Activated naive CD4-positive, alpha-beta T cell (primary cell): Measurements from ENCODE around the gene TBC1D25.

Experiments
- DNase-seq, 4 experiments: peaks; one replicate each; lab custom pipeline; 2025; lab: John Stamatoyannopoulos, UW

Gene TBC1D25

GRCh38 chrX:48539345-48540027, at the start of gene TBC1D25:
Gene TBC1D25, plus strand, starts transcription at chrX:48539714. Its CDS starts 84 bp downstream, at chrX:48539798.
- peak; percentile 79 to 93 (median 88) for DNase-seq

GRCh38 chrX:48489892-48490291, 49.6 kb upstream of the TBC1D25 start:
- no peak for DNase-seq

- no peak for DNase-seq
Observed at GRCh38 chrX:48490661-48491060, 48.9 kb upstream of the TBC1D25 start.

DNA sequence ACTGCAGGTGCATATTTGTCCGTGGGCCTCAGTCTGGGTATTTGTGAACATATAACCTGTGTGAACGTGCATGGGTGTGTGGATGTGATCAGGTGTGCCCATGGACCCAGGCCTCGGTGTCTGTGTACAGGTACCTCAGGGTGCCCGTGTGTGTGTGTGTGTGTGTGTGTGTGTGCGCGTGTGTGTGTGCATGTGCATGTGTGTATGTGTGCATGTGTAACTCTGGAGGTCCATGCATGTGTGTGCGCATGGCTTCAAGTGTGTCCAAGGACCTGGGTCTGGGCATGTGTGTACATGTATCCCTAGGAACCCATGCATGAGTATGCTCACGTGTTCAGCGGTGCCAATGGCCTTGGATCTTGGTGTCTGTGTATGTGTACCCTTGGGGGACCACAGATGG, 47.7 kb upstream of the TBC1D25 start:
- no peak for DNase-seq

GRCh38 chrX:48492293-48492910, 47.1 kb upstream of the TBC1D25 start:
- DNase-seq: no peak

DNA sequence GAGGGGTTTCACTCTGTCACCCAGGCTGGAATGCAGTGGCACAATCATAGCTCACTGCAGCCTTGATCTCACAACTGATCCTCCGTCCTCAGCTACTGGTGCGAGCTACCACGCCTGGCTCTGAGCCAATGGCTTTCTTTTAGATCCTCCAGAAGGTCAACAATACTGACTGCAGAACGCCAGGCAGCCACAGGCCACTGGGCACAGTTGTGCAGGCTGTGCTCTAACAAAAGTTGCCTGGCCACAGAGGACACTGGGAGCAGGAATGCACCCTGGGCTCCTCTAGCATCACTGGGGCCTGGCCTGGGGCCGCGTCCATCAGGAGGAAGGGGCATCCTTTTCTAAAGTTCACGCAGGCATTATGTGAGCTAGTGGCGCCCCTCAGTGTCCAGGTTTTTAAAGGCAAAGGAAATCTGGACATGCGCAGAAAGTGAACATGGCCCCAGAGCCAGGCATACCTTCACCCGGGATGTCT, 45.6 kb upstream of the TBC1D25 start:
- DNase-seq: no peak

DNA sequence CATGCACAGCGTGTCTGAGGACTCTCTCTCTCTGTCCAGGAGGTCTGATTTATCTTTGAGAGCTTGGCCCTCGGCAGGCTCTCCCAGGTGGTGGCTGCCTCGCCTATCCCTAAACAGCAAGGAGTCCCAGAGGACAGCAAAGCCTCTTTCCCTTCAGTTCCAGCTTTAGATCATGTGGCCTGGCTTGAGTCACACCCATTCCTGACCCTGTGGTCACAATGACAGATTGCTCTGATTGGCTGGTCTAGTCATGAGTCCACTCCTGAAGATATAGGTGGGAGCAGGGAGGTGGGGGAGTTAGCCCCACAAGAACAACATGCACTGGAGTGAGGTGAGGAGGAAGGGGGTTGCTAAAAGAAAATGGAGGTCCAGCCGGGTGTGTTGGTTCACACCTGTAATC, 42.9 kb upstream of the TBC1D25 start:
- no peak for DNase-seq

DNA sequence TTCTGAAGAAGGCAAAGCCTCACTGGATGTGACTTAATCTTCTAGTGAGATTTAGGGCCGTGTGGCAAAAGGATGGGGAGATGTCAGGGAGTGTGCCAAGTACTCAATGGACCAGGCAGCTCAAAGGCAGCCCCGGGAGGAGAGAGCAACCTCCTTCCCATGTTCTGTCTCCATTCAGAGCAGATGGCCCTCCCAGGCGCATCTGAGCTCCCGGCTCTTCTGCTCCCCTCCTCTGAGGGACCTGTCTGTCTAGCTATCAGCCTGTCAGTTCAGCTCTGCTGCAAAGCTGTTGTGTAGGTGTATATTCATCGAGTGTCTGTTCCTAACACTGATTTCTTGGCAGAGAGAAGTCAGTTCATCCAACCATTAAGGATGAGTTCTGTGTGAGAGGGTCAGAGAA, 41.6 kb upstream of the TBC1D25 start:
- DNase-seq: no peak

- no peak for DNase-seq
Observed at GRCh38 chrX:48498374-48498809, 41.1 kb upstream of the TBC1D25 start.

GRCh38 chrX:48504261-48504660, 35.3 kb upstream of the TBC1D25 start:
- no peak for DNase-seq

GRCh38 chrX:48505481-48505880, 34.0 kb upstream of the TBC1D25 start:
- no peak for DNase-seq

DNA sequence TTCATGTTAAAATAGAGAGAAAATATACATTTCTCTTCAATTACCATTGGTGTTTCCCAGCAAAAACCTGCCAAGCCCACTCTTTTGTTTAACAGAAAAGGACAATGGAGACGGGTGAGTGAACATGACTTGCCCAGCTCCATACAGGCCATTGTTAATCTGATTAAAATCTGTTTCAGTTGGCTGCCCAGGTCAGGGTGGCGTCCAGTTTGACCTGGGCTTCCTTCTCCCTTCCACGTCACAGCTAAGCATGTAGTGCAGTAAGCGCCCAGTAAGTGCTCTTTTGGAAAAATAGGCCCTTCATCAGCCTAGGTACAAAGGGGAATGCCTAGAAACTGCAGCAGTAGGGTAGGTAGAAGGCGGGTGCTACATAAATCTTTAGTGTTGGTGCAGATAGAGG, 32.3 kb upstream of the TBC1D25 start:
- no peak for DNase-seq

GRCh38 chrX:48508400-48509244, 30.9 kb upstream of the TBC1D25 start, which contains the start of gene PORCN:
Gene PORCN, plus strand, starts transcription at chrX:48508992. Its CDS starts 829 bp downstream, at chrX:48509821.
- peak; percentile 8 to 73 (median 40) for DNase-seq

GRCh38 chrX:48509245-48509590, 30.3 kb upstream of the TBC1D25 start:
- no peak for DNase-seq

DNA sequence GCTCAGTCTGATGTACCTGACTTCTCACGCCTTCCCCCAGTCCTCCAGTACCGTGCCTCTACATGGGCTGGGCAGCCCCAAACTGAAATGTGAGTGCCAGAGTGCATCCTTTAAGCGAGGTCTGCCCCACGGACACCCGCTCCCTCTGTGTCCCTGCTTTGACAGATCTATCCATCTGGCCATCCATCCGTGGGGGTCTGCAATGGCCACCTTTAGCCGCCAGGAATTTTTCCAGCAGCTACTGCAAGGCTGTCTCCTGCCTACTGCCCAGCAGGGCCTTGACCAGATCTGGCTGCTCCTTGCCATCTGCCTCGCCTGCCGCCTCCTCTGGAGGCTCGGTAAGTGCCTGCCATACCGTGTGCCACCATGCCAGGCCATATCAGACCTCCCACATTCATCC, 29.9 kb upstream of the TBC1D25 start:
- DNase-seq: no peak

DNA sequence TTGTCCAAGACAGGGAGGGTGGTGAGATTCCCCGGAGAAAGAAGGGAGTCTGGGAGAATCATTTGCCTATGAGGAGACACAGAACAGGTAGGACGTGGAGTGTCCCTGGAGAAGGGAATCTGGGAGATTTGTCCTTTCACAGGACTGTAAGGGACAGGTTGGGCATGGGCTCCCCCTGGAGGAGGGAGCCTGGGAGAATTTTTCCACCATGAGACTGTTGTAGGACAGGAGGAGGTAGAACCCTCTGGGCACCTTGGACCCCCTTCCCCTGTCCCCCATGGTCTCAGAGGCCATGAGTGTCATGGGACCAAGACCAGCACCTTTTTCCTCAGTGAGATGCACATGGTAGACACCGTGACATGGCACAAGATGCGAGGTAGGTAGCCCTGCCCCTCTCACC, 28.0 kb upstream of the TBC1D25 start:
- DNase-seq: no peak

DNA sequence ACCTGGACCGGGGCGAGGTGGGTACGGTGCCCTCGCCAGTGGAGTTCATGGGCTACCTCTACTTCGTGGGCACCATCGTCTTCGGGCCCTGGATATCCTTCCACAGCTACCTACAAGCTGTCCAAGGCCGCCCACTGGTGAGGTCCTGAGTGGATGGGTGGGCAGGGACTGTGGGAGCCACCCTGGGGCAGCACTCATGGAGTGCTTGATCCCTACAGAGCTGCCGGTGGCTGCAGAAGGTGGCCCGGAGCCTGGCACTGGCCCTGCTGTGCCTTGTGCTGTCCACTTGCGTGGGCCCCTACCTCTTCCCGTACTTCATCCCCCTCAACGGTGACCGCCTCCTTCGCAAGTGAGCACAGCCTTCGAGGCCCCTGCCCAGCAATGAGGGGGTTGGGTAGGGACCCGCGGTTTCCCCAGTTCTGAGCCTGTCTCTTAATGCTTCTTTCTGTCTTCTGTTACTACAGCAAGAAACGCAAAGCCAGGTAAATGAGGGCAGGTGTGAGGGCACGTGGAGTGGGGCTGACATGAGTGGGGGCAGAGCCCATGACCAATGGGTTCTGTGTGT, 27.1 kb upstream of the TBC1D25 start:
- no peak for DNase-seq

DNA sequence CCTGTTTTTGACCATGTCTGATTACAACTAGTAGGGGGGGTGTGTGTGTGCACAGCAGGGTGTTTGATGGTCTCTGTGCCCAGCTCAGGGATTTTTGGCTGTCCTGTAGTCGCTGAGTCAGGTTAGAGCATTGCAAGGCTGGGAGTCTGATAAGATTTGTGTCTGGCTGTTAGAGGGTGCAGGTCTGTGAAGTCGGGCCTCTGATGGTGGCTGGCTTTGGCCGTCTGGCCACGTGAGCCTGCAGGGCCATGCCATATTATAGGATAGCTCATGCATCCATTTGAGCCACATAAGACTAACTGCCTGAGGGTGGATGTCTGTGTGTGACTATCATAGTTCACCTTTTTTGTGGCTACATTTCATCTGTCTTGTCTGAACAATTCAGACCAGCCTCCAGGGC, 25.8 kb upstream of the TBC1D25 start:
- no peak for DNase-seq

DNA sequence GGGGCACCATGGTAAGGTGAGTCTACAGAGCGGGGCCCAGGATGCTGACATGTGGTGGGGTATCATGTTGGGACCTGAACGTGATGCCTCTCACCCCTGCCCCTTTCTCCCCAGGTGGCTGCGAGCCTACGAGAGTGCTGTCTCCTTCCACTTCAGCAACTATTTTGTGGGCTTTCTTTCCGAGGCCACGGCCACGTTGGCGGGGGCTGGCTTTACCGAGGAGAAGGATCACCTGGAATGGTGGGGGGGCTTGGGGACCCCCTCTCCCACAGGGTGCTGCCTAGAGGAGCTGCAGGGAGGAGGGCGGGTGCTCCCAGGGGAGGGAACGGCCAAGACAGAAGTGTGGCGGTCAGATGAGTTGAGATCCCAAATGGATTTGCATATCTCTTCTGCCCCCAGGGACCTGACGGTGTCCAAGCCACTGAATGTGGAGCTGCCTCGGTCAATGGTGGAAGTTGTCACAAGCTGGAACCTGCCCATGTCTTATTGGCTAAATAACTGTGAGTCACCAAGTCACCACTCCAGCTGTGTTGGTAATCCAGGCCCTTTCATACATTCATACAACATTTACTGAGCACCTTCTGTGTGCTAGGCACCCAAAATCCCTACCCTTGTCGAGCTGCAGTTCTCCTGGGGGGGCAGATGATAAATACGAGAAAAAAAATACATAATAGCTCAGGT, 25.2 kb upstream of the TBC1D25 start:
- DNase-seq: no peak

DNA sequence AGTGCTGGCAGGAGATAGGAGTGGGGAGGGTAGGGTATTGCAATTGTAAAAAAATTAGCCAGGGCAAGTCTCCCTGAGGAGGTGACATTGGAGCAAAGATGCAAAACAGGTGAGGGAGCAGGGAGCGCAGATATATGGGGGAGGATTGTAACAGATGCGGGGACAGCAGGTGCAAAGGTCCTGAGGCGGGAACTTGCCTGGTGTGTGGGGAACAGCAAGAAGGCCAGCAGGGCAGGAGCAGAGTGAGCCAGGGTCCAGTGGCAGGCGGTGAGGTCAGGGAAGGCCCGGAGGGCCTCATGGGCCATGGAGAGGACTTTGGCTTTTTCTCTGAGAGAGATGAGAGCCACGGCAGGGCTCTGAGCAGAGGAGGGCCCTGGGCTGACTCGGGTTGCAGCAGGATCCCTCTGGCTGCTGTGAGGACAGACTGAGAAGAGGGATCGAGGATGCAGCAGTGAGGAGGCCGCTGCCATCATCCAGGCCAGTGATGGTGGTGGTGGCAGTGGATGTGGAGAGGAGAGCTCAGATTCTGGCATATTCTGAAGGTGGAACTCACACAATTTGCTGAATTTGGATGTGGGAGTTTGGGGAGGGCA, 24.6 kb upstream of the TBC1D25 start:
- no peak for DNase-seq

DNA sequence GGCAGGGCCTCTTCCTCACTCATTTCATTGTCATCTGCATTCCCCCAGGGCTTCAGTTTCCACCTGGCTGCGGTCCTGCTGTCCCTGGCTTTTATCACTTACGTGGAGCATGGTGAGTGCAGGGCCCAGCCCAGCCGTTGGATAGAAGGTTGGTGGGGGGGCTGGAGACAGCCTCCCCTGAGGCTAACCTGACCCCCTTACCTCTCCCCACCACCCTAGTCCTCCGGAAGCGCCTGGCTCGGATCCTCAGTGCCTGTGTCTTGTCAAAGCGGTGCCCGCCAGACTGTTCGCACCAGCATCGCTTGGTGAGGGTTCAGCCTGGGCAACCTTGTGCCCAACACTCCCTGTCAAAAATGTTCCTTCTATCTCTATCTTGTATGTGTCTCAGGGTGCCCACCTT, 23.7 kb upstream of the TBC1D25 start:
- DNase-seq: no peak
